ENCODE data around the gene TRMT11. TPM values are rescaled to one million over a fixed set of nuclear protein-coding genes. Genes with fewer than 3 reads are reported as not detected.

The TRMT11 gene
- total RNA-seq, 1 experiment from 2014 or later = 36.7 TPM

DNA sequence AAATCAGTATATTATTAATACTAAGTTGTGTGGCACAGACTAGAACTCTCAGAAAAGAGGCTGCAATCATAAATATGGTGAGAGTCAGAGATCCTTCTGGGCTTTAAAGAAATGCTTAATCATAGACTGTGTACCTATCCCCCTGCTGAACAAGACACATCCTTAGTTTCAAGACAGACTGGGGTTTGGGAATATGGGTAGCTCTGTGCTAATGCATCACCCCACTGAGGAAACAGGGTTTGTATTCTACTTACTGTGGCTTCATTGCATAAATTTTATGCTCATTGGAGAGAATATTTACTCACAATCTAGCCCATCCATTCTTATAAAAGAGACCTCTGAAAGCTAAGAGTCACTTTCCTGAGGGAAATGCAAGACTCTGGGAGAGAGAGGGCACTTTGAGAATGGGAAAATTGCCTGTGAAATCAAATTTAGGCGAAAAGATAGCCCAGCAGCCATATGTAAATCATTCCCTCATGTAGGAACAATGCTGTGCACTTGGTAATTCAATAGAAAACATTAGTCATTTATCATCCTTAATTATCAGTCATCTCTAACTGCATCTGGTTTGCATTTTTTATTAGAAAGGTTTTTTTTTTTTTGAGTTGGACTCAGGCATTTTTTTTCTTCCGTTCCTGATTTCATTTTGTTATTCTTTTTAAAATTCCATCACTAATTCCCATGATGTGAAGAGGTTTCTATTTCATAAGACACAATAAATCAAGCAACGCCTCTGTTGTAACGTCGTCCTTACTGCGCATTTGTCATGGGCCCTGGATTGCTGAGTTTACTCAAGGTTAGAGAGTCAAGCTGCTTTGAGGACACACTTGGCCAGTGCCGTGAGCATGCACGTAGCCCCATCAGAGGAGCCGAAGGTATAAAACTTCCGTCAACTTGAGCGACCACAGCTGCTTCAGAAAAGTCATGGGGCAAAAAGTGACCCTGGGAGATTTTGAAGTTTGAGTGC is 91.8 kb downstream of the TRMT11 start:
- no peaks in the 10 kb centered on the region for H3K27me3 Mint-ChIP-seq (ENCODE audit: insufficient read depth, unreplicated experiment)
- TF ChIP-seq, protein P1, sequence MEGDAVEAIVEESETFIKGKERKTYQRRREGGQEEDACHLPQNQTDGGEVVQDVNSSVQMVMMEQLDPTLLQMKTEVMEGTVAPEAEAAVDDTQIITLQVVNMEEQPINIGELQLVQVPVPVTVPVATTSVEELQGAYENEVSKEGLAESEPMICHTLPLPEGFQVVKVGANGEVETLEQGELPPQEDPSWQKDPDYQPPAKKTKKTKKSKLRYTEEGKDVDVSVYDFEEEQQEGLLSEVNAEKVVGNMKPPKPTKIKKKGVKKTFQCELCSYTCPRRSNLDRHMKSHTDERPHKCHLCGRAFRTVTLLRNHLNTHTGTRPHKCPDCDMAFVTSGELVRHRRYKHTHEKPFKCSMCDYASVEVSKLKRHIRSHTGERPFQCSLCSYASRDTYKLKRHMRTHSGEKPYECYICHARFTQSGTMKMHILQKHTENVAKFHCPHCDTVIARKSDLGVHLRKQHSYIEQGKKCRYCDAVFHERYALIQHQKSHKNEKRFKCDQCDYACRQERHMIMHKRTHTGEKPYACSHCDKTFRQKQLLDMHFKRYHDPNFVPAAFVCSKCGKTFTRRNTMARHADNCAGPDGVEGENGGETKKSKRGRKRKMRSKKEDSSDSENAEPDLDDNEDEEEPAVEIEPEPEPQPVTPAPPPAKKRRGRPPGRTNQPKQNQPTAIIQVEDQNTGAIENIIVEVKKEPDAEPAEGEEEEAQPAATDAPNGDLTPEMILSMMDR (IDR thresholded peaks at IDR 0.05; ENCODE audit: insufficient read depth in 1 of 2, low read depth in 1 of 2, low read length in 1 of 2, severe bottlenecking in 1 of 2, unreplicated experiment in 1 of 2) = no peak
- H3K4me3 Mint-ChIP-seq (ENCODE audit: unreplicated experiment) = no peak overlapping the region
- no peak overlapping the region for H3K4me3 ChIP-seq (ENCODE audit: low read depth, low read length)
- peaks cover 6% of the 10 kb centered on the region for H3K4me1 Mint-ChIP-seq (ENCODE audit: low read depth, unreplicated experiment)
- H3K27ac Mint-ChIP-seq (ENCODE audit: unreplicated experiment) = no peak overlapping the region
- H3K9me3 Mint-ChIP-seq (ENCODE audit: unreplicated experiment) = no peaks in the 10 kb centered on the region
- ChIA-PET CTCF (no interaction called here), POLR2A (no interaction called here)
- no peaks in the 10 kb centered on the region; the same call in 1 of the 2 replicates for H3K36me3 ChIP-seq (ENCODE audit: control insufficient read depth, insufficient read depth, low read length)
- no peaks in the 10 kb centered on the region for H3K27me3 ChIP-seq (replicated peaks; ENCODE audit: control insufficient read depth, insufficient read depth, low read length)
- peaks cover 26% of the 10 kb centered on the region for H3K4me1 ChIP-seq
- BruUV-seq (replicated peaks) = no TSS peak
- no peak for DNase-seq
- no peaks in the 10 kb centered on the region for H3K9me3 ChIP-seq
- H3K36me3 Mint-ChIP-seq (ENCODE audit: insufficient read depth, unreplicated experiment) = peaks cover 5% of the 10 kb centered on the region
- intact Hi-C loops (cut with micrococcal nuclease; ENCODE audit: unreplicated experiment) = loop anchor here (1.0 to 2.0 kb wide), 3 partner anchors 13 to 44 kb away; no protein-coding TSS in a partner anchor

DNA sequence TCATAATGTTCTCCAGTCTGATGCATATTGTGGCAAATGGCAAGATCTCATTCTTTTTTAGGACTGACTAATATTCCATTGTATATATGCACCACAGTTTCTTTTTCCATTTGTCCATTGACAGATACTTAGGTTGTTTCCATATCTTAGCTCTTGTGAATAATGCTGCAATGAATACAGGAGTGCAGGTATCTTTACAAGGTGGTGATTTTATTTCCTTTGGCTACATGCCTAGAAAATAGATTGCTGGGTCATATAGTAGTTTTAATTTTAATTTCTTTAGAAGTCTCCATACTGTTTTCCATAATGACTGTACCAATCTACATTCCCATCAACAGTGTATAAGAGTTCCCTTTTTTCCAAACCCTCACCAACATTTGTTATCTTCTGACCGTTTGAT is 97.5 kb downstream of the TRMT11 start:
- Mint-ChIP-seq H3K4me3 (ENCODE audit: unreplicated experiment) (no peak overlapping the region), H3K27me3 (ENCODE audit: insufficient read depth, unreplicated experiment) (no peaks in the 10 kb centered on the region), H3K4me1 (ENCODE audit: low read depth, unreplicated experiment) (no peaks in the 10 kb centered on the region), H3K27ac (ENCODE audit: unreplicated experiment) (no peak overlapping the region), H3K36me3 (ENCODE audit: insufficient read depth, unreplicated experiment) (peaks cover 6% of the 10 kb centered on the region), H3K9me3 (ENCODE audit: unreplicated experiment) (peaks cover 15% of the 10 kb centered on the region)
- Histone ChIP-seq H3K36me3 (ENCODE audit: control insufficient read depth, insufficient read depth, low read length) (no peaks in the 10 kb centered on the region), H3K9me3 (no peaks in the 10 kb centered on the region), H3K4me3 (ENCODE audit: low read depth, low read length) (no peak overlapping the region), H3K4me1 (0 out of 2 replicates have a peak, but pooled peaks cover 1% of the 10 kb centered on the region), H3K27me3 (replicated peaks; ENCODE audit: control insufficient read depth, insufficient read depth, low read length) (no peaks in the 10 kb centered on the region)
- TF ChIP-seq, protein P1 (IDR thresholded peaks at IDR 0.05; ENCODE audit: insufficient read depth in 1 of 2, low read depth in 1 of 2, low read length in 1 of 2, severe bottlenecking in 1 of 2, unreplicated experiment in 1 of 2) = no peak
- BruUV-seq (replicated peaks) = no TSS peak
- no peak for DNase-seq
- ChIA-PET POLR2A (no interaction called here), CTCF (no interaction called here)
- intact Hi-C loops (cut with micrococcal nuclease; ENCODE audit: unreplicated experiment) = no loop called here

DNA sequence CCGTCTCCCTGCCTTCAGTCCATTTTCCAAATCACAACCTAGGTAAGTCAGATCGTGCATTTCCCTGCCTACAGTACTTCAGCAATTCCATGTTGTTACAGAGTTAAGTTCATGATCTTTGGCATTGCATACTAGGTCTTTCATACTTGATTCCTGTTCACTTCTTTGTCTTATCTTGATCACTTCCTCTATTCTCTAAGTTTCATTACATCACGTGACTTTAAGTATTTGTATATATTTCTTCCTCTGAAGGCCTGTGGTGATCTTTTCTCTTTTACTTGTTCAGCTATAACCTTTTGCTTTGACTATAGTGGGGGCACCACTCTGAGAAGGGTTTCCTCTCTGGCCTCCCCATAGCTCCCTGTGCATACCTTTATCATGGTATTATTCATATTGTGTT is 100.2 kb downstream of the TRMT11 start:
- intact Hi-C loops (cut with micrococcal nuclease; ENCODE audit: unreplicated experiment) = no loop called here
- peaks cover 5% of the 10 kb centered on the region for H3K4me1 Mint-ChIP-seq (ENCODE audit: low read depth, unreplicated experiment)
- BruUV-seq (replicated peaks) = no TSS peak

More for the DNA sequence above, 100.2 kb downstream of the TRMT11 start:
- Mint-ChIP-seq H3K27me3 (ENCODE audit: insufficient read depth, unreplicated experiment) (no peaks in the 10 kb centered on the region), H3K36me3 (ENCODE audit: insufficient read depth, unreplicated experiment) (peaks cover 6% of the 10 kb centered on the region), H3K27ac (ENCODE audit: unreplicated experiment) (no peak overlapping the region), H3K4me3 (ENCODE audit: unreplicated experiment) (no peak overlapping the region), H3K9me3 (ENCODE audit: unreplicated experiment) (peaks cover 15% of the 10 kb centered on the region)
- TF ChIP-seq, protein P1 (IDR thresholded peaks at IDR 0.05; ENCODE audit: insufficient read depth in 1 of 2, low read depth in 1 of 2, low read length in 1 of 2, severe bottlenecking in 1 of 2, unreplicated experiment in 1 of 2) = no peak
- Histone ChIP-seq H3K9me3 (no peaks in the 10 kb centered on the region), H3K27me3 (replicated peaks; ENCODE audit: control insufficient read depth, insufficient read depth, low read length) (no peaks in the 10 kb centered on the region), H3K4me3 (ENCODE audit: low read depth, low read length) (no peak overlapping the region), H3K4me1 (no peaks in the 10 kb centered on the region), H3K36me3 (ENCODE audit: control insufficient read depth, insufficient read depth, low read length) (no peaks in the 10 kb centered on the region)
- POLR2A ChIA-PET = no interaction called here
- no peak for DNase-seq
- CTCF ChIA-PET = no interaction called here

Other genes starting within 250 kb of the TRMT11 start
- 0.12 TPM in 1 of 2 replicates, not detected in the other for gene HEY2, start 236.9 kb upstream of the TRMT11 start, total RNA-seq (2022)
- 62.0 and 67.9 TPM in 2 replicates for gene NCOA7, start 195.6 kb upstream of the TRMT11 start, total RNA-seq (2022)
- gene HINT3, start 29.8 kb upstream of the TRMT11 start, total RNA-seq (2022) = 20.2 and 24.6 TPM in 2 replicates

Data from Caco-2 (cell line).